ENCODE results near the gene BICD2.
A peak's percentile ranks its signal among the peaks of the same experiment; 100 is the strongest.
"Not testable (repeated sequence)": the region's sequence is repeated elsewhere in the genome, so short reads cannot be mapped to it uniquely, and the experiment has no call there.

BICD2 gene

GRCh38 chr9:92764381-92764987, at the start of gene BICD2:
Gene BICD2, minus strand, starts transcription at chr9:92764833. Its CDS starts 89 bp downstream, at chr9:92764744.
- peak; percentile 96 for DNase-seq

- not testable (repeated sequence) for DNase-seq
These were observed 45.1 kb upstream of the BICD2 start for GRCh38 chr9:92809629-92810326.

GRCh38 chr9:92808726-92809451, 44.3 kb upstream of the BICD2 start:
- DNase-seq, result peak; percentile 52

GRCh38 chr9:92807757-92808725, 43.4 kb upstream of the BICD2 start:
- peak; percentile 36 for DNase-seq

DNA sequence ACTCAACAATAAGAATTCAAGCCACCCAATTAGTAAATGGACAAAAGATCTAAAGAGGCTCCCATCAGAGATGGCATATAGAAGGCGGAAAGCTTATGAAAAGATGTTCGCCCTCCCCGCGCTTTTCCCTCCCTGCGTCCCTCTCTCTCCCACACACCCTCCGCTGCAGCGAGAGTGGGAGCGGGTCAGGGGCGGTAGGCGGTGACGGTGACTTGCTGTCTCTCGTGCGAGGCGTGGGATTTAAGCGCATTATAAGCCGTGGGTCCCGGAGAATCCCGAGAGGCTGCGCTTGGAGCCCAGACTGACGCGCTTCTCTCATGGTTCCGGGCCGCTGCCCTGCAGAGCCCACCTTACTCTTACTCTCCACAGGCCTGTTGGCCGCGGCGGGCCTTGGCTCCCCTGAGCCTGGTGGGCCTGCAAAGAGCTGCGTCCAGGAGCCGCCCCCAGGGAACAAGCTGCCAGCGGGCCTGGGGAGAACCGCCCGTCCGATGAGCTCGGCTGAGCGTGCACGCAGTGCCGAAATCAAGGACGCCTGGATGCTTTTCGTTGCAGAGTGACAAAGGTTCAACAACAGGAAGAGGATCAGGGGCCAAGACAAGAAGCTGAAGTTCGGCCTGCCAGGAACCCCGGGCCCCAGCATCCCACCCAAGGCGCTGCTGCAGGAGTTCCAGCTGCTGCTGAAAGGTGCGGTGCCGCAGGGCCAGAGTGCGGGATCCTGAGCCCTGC, 42.6 kb upstream of the BICD2 start:
- no peak for DNase-seq

DNA sequence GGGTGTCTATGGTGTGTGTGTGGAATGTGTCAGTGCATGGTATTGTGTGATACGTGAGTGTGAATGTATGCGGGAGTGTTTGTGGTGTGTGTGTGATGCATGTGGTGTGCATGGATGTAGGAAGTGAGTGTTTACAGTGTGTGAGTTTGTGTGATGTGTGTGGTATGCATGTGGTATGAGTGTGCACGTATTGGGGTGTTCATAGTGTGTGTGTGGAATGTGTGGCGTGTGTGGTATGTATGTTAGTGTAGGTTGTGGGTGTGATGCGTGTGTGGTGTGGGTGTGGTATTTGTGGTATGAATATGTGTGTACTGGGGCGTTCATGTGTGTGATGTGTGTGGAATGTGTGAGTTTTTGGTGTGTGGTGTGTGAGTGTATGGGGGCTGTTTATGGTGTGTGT, 40.1 kb upstream of the BICD2 start:
- no peak for DNase-seq

- no peak for DNase-seq
These were observed 33.7 kb upstream of the BICD2 start for GRCh38 chr9:92798358-92798757.

DNA sequence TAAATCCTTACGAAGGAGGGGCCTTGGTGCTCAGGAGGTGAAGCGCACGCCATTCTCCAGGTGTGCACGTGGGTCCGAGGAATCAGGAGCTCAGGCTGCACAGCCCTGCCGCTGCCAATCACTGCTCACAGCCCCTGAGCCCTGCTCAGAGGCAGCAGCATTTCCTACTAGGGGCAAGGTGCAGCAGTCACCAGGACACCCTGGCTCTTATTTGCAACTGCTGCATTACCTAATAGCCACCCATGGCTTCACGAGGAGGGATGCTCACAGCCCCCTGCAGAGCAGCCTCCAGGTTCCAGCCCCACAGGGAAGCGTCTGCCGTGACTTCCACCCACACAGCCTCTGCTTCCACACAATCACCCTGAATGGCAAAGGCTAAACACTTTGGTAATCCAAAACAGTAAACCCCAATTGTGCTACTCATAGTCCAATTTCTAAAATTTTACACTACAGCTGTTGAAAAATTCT, 31.7 kb upstream of the BICD2 start:
- DNase-seq, result not testable (repeated sequence)

DNA sequence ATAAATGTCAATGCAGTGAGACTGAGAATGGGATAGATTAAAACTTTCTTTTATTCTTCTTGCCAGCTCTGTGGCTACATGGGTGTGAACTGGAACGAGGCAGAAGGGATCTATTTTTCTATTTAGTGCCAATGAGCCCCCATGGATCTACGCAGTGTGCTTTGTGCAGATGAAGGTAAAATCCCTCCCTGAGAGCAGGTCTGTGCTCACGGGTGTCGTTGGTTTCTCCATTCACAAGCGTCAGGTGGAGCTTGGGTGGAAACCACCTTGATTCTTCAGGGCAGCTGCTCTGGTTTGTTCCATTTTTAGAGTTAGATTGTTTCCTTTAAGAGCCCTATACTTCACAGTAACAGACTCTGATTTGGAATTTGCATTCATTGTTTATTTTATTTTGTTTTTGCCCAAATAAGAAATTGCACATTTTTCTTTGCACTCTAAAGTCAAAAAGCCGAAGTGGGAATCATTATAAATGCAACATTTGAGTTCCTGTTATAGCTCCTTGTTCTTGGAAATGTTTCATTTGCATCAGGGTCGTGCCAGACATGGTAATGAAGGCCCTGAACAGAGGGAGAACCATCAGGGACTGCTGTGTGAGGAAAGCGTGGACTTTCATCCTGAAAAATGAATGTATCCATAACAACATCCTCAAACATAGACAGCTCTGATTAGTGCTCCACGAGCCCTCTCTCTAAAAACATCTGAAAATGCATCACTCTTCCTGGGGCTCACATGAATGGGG, 31.1 kb upstream of the BICD2 start:
- no peak for DNase-seq

GRCh38 chr9:92795000-92795399, 30.4 kb upstream of the BICD2 start:
- DNase-seq, result no peak

DNA sequence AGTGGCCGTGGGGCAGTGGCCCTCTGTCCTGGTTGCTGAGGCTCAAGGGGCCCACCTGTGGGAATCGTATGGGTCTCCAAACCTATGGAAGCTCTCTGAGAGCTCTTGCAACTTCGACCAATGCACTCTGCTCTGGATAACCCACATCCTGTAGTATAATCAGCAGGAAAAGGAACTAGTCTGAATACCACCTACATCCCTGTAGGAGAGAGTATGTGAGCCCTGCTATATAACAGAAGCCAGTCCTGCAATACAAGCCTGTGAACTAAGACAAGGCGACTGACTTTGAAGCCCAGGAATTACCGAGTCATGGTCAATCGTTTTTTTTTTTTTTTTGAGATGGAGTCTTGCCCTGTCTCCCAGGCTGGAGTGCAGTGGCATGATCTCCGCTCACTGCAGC, 29.8 kb upstream of the BICD2 start:
- DNase-seq, result no peak

DNA sequence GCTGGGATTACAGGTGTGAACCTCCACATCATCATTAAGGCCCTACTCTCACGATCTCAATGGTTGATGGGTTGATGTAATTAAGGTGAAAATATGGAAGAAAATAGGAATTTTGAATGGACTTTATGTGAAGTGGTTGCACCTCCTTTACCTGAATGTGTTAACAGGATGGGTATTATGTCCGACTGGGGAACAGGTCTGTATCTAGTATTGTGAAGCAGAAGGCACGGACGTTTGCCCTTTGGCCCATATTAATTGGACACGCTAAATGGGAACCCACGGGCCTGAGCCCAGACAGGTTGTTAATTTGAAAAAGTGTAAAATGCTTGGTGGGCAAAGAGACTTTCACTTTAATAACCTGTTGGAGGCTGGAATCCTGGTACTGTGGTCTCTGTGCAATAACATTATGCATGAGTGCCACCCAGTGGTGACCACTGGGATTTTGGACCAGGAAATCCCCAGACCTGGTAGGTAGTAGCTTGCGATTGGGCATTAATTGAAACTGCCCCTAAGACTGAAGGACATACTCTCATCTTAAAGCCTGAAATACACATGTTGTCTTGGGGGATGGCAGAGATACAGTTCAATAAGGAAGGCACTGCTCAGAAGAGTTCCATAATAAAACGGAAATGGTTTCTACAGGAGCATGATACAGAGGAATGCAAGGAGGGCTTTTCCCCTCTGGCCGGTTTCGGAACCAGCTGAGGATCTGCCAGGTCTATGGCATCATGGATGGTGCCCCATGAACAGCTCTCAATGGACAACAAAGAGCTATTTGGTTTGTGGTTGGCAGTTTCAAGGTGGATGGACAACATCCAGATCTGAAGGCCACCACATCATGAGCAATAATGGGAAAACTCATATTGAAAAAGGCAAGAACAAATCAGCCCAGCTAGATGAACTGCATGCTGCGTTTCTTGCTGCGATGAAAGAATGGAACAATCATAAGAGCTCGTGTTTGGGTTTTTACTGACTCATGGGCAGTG, 26.2 kb upstream of the BICD2 start:
- peak; percentile 74 for DNase-seq

DNA sequence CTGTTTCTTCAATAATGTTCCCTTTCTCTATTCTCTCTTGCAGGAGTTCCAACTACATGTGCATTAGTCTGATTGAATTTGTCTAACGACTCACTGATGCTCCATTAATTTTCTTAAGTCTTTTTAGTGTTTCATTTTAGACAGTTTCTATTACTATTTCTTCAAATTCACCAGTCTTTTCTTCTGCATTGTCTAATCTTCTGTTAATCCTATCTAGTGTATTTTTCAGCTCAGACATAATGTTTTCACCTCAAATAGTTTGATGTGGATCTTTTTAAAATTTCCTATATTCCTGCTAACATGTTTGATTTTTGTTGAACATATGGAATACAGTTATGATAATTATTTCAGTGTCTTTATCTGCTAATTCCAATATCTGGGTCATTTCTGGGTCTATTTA, 21.7 kb upstream of the BICD2 start:
- DNase-seq, result no peak

GRCh38 chr9:92781899-92782298, 17.3 kb upstream of the BICD2 start:
- DNase-seq, result no peak

- no peak for DNase-seq
These were observed 15.6 kb upstream of the BICD2 start for GRCh38 chr9:92780206-92780605.

DNA sequence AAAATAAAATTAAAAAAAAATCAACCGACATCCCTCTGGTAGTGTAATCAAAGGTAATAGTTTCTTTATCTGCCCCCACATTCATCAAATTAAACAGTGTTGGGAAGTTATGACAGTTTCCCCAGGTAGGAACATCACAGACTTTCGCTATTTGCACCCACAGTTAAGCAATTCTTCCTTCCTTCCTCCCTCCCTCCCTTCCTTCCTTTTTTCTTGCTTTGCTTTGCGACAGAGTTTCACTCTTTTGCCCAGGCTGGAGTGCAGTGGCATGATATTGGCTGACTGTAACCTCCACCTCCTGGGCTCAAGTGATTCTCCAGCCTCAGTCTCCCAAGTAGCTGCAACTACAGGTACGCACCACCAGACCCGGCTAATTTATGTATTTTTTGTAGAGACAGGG, 10.8 kb upstream of the BICD2 start:
- DNase-seq, result no peak

DNA sequence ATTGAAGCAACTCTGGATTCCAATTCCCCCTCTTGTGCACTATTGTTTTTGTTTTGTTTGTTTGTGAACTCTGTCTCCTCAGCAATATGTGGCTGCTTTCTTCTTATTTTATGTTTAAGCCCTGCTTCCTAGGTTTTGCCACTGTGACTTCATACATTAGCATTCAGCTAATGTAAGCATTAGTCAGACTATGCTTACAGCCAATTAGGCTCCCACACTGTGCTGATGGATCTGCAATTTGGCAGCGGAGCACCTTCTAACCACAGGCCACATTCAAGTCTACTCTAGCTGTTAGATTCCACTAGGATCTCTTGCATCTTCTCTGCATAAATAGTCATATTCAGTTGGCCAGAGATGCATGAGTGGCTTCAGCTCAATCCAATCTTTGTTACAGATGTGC, 9.6 kb upstream of the BICD2 start:
- no peak for DNase-seq

- DNase-seq, result no peak
These were observed 9.2 kb upstream of the BICD2 start for GRCh38 chr9:92773810-92774209.

DNA sequence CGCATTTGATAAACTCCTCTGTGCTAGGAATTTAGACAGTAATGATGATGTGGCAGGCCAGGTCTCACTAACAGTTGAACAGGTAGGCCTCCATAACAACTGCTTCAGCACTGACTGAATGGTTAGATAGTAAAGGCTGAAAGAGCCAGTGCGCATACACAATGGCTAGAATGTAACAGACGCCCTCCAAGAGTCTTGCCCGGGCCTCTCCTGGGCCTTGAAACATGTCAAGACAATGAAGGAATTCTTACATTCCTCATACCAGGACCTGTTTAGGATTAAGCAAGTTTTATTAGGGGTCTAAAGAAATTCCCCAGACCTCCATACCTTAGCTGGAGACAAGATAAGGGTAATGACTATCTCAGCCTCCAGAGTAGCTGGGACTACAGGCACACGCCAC, 6.7 kb upstream of the BICD2 start:
- DNase-seq, result no peak

DNA sequence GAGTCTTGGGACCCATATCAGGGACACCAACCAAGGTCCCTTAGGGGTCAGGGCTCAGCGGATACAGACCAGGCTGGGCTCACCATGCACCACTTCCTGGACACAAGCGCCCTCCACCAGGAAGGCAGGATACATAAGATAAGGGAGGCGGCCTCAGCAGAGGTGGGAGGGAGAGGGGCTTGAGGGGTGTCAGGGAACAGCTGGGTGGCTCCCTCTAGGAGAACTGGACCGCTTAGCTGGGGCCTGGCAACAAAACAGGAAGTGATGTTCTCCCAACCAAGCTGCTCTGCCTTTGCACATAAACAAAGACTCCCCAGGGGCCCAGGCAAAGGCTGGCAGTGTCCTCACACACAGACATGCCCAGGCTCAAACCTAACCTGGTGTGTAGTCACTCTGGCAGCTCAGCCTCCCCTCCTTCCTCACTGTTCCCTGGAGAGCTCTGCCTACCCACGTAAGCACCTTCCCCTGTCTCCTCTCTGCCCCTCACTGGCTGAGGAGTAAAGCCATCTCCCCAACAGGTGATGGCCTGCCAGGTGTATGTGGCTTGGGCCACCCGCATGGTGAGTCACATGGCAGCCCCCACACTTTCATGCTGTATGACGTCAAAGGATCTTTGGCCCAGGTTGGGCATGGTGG, 5.8 kb upstream of the BICD2 start:
- no peak for DNase-seq
